Activated T-helper 9 cell treated with anti-CD3 and anti-CD28 coated beads, Interleukin-2, amount 50 U/mL, for 16 hours (primary cell): ENCODE data around the gene SPINT3.
"Not testable (repeated sequence)": the region's sequence is repeated elsewhere in the genome, so short reads cannot be mapped to it uniquely, and the experiment has no call there.

ENCODE experiments used
- DNase-seq: peaks from one replicate; pipeline ENCODE4 v3.0.0-alpha.2; 2020; ENCODE audit warnings: low read depth

Gene SPINT3

DNA sequence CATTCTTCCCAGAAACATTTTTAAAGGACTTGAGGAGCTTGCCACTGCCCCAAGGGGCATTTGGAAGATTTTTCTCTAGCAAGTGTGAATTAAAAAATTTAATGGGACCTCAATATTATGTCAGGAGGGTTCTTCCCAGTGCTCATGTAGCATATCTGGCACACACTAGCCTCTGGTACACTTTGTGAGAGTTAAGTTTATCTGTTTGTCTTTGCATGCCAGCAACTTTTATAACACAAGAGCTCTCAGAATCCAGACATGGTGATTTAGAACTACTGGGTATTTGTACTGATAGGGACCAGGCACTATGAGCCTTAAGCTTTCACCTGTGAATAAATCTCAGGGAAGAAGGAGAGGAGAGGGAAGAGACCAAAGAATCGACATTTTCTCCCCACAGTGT is 12.9 kb downstream of the SPINT3 start:
- no peak for DNase-seq

DNA sequence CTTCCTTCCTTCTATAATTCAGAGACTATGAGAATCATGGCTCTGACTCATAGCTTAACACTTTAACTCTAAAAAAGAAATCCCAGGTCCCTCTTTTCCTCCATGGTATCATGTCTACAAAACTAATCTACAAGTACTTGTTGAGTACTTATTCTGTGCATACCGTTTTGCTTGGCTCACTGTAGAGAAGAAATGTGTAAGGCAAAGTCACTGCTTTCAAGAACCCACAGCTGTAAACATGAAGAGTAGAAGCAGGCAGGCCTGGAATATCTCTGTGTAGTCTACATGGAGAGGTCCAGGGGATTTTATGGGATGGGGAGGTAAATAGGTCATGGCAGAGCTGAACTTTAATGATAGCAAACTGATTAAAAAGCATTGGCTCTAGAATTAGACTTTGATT is 13.8 kb downstream of the SPINT3 start:
- no peak for DNase-seq

- DNase-seq: no peak
Measured at GRCh38 chr20:45500022-45500421, 15.4 kb downstream of the SPINT3 start.

DNA sequence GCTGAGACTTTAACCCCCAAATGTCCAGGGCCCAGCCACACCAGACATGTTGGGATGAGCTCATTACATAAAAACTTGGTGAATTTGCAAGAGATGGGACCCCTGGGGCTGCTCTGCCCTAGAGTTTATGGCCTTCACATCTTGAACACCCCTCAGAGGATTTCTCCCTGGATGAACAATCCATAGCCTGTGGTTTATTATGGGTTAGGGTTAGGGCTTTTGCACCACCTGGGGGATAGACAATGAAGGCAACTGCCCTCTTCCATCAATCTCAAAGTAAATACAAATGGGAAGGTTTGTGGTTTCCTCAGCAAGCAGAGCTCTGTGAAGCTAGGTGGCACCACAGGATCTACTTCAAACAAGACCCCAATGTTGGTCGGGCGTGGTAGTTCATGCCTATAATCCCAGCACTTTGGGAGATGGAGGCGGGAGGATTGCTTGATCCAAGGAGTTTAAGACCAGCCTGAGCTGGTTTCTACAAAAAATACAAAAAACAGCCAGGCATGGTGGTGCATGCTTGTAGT is 17.4 kb downstream of the SPINT3 start:
- DNase-seq: no peak

DNA sequence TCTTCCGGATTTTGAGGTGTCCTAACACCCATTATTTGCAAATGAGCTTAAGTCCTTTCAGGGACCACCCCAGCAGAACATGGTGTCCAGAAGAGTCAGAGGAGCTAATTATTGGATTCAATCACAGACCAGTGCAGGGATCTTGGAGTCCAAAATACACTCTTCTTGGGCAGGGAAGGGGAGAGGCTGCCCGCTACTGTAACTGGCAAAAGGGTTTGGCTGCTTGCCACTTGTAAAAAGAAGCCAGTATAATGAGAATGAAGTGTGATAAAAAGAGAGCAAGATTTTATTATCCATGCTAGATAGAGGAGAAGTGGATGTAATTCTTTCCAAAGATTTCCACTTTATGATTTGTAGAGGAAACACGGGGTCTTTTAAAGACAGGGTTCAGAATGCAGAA is 19.3 kb downstream of the SPINT3 start:
- no peak for DNase-seq

GRCh38 chr20:45495501-45495941 is 19.9 kb downstream of the SPINT3 start:
- DNase-seq: no peak

DNA sequence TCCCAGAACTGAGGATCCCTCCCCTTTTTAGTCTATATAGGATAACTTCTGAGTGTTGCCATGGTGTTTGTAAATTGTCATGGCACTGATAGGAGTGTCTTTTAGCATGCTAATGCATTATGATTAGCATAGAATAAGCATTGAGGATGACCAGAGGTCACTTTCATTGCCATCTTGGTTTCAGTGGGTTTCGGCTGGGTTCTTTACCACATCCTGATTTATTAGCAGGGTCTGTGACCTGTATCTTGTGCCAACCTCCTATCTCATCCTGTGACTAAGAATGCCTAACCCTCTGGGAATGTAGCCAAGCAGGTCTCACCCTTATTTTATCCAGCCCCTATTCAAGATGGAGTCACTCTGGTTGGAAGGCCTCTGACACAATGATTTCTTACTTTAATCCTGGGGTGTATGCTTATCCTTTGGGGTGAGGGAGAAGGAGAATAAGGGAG is 26.3 kb downstream of the SPINT3 start:
- DNase-seq: no peak

- no peak for DNase-seq
Measured at GRCh38 chr20:45487231-45487635, 28.2 kb downstream of the SPINT3 start.

DNA sequence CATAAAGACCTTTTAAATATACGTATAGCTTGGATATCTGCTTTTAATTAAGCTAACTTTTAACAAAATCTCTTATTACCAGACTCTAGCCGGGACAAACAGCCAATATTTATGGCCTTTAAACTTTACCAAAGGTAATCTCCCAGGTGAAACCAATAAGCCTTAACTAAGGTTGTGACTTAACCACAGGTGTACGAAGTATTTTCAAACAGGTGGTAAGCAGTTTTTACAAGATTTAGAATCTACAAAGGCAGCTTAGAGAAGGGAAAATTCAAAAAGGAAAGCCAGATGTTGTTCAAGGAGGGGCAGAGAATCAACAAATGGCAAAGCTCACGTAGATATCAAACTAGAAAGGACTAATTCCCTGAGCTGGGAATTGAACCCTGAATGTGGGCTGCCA is 30.0 kb downstream of the SPINT3 start:
- no peak for DNase-seq

DNA sequence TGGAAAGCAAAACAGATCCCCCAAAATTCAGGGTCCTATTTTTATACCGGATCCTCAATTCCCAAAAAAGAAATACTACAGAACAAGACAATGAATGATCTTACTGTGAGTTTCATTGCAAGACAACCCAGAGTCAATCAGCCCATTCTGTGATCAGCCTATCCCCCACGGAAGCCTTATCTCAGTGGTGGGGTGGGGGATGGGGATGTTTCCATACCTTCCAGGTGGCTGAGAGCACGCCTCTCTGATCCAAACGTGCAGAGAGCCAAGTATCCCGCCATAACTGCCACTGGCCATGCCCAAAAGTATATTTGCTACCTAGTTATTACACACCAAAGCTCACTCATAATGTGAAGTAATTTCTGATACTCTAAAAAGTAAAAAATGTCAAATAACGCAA is 30.7 kb downstream of the SPINT3 start:
- no peak for DNase-seq

DNA sequence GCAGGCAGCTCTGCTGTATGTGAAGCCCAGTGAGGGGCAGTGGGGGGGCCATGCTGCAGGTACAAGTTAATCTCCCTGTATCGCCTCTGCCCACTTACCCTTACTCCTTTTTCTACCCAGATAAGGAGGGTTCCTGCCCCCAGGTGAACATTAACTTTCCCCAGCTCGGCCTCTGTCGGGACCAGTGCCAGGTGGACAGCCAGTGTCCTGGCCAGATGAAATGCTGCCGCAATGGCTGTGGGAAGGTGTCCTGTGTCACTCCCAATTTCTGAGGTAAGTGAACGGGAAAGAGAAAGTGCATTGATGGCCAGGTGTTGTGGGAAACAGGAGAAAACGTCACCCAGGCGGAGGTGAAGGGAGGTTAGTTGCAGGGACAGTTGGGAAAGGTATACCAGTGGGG is 35.6 kb downstream of the SPINT3 start:
- no peak for DNase-seq

- DNase-seq: not testable (repeated sequence)
Measured at GRCh38 chr20:45477530-45478148, 37.8 kb downstream of the SPINT3 start.

DNA sequence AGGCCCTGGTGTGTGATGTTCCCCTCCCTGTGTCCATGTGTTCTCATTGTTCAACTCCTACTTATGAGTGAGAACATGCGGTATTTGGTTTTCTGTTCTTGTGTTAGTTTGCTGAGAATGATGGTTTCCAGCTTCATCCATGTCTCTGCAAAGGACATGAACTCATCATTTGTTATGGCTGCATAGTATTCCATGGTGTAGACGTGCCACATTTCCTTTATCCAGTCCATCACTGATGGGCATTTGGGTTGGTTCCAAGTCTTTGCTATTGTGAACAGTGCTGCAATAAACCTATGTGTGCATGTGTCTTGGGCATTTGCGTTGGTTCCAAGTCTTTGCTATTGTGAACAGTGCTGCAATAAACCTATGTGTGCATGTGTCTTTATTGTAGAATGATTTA is 43.1 kb downstream of the SPINT3 start:
- DNase-seq: not testable (repeated sequence)

GRCh38 chr20:45470937-45471336 is 44.5 kb downstream of the SPINT3 start:
- no peak for DNase-seq

DNA sequence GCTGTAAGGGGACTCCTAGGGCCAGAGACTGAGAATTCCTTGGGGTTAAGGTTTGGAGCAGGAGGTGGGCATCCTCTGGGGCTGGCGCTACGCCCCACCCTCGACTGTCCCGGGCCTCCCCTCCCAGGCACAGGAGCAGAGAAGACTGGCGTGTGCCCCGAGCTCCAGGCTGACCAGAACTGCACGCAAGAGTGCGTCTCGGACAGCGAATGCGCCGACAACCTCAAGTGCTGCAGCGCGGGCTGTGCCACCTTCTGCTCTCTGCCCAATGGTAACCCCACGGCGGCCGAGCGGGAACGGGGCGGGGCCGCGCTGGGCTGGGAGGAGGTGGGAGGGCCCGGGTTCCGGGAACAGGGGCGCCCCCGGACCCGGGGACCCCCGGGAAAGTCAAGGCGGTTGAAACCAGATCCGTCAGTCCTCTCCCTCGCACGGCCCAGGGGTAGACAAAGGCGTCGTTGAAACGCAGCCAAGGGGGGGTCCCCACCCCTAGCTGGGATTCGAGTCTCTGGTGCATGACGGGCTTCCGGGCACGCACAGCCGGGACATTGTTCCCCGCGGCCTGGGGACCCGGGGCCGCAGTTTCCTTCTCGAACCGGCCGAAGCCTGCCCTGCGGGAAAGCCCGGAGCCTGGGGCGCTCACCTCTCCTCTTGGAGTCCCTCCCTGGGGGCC is 45.0 kb downstream of the SPINT3 start:
- no peak for DNase-seq

DNA sequence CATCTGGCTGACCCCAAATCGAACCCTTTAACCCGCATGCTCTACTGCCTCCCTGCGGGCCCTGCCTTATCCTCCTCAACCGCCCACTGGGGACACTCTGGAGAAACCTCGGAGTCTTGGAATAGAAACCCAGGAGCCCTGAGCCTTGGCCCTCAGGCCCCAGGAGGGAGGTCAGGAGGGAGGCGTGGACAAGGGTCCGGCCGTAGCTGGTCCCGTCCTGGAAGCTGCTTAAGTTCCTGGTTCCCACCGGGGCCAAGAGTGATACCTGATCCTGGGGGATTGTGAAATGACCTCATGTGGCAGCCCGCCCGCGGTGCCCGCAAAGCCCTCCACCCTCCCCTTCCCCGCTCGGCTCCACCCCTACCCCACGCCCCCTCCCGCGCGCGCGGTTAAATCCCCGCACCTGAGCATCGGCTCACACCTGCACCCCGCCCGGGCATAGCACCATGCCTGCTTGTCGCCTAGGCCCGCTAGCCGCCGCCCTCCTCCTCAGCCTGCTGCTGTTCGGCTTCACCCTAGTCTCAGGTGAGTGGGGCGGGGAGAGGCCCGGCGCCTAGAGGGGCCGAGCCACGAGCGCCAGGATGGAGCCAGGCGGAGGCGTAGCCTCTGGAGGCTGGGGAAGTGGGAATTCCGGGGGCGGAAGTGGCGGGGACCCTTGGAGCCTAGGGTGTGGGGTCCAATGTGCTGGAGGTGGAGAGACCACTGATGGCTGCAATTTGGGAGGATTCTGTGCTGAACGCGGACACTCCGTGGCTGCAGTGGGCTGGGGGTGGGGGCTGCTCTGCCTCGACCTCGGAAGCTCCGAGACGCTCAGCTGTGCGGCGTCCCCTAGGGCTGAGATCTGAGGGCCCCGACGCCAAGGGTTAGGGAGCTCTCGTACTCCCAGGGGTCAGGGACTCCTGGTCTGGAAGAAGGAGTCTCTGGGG is 45.8 kb downstream of the SPINT3 start, which contains the start of gene WFDC2:
WFDC2 (plus strand) TSS at position 418 of the 926 bp plus-strand sequence; CDS start at position 447, 29 bp downstream.
- no peak for DNase-seq

DNA sequence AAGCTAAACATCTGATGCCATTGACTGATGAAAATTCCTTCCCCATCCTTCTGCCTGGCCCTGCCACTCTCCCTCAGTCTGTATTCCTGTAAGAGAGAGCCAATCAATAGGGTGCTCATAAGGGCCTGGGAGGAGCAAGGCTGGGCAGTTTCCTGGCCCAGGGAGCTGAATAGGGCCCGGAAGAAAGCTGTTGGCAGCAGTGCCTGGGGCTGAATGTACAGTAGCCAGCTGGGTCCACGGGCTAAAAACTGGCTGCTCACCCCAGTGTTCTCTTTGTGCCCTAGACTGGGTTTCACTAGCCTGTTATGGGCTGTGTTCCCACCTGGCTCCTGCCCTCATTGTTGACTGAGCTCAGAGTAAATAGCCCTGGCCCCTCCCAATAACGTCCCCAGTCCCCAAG is 47.6 kb downstream of the SPINT3 start:
- DNase-seq: no peak

GRCh38 chr20:45467172-45467571 is 48.2 kb downstream of the SPINT3 start:
- DNase-seq: no peak

GRCh38 chr20:45465491-45466266 is 49.7 kb downstream of the SPINT3 start:
- DNase-seq: no peak

DNA sequence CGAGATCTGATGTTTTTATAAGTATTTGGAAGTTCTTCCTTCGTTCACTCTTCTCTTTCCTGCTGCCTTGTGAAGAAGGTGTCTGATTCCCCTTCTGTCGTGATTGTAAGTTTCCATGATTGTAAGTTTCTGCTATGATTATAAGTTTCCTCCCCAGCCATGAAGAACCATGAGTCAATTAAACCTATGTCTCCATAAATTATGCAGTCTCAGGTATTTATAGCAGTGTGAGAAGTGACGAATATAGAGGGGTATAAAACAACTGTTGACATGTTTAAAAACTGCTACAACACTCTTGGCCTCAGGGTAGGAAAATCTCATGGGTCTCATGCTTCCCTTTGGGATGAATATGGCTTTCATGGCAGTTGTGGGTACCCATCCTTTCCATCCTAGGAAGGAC is 51.7 kb downstream of the SPINT3 start:
- DNase-seq: no peak

- DNase-seq: no peak
Measured at GRCh38 chr20:45462711-45463509, 52.5 kb downstream of the SPINT3 start.
